Glutamatergic neuron (in vitro differentiated cells): Measurements from ENCODE around the gene PDE10A. TPM values are rescaled to one million over a fixed set of nuclear protein-coding genes. Genes with fewer than 3 reads are reported as not detected.

Experiments
- DNase-seq: peaks from one replicate; pipeline ENCODE4 v3.0.0; 2022
- H3K27ac Mint-ChIP-seq: one replicate; pipeline ENCODE4 v1.8.0; 2020; ENCODE audit warnings: mild to moderate bottlenecking, mixed read lengths, inconsistent platforms; ENCODE audit not compliant: unreplicated experiment
- H3K27me3 Mint-ChIP-seq: one replicate; pipeline ENCODE4 v1.8.0; 2020; ENCODE audit warnings: mild to moderate bottlenecking, moderate library complexity, mixed read lengths, inconsistent platforms; ENCODE audit not compliant: unreplicated experiment
- H3K36me3 Mint-ChIP-seq: one replicate; pipeline ENCODE4 v1.8.0; 2020; ENCODE audit warnings: mild to moderate bottlenecking, mixed read lengths, inconsistent platforms; ENCODE audit not compliant: unreplicated experiment
- H3K4me1 Mint-ChIP-seq: one replicate; pipeline ENCODE4 v1.8.0; 2020; ENCODE audit warnings: mild to moderate bottlenecking, low read depth, mixed read lengths, inconsistent platforms; ENCODE audit not compliant: unreplicated experiment
- H3K4me3 Mint-ChIP-seq: one replicate; pipeline ENCODE4 v1.8.0; 2020; ENCODE audit warnings: mild to moderate bottlenecking, mixed read lengths, inconsistent platforms; ENCODE audit not compliant: unreplicated experiment
- H3K9me3 Mint-ChIP-seq: one replicate; pipeline ENCODE4 v1.8.0; 2020; ENCODE audit warnings: mild to moderate bottlenecking, moderate library complexity, mixed read lengths, inconsistent platforms; ENCODE audit not compliant: unreplicated experiment
- total RNA-seq: library from RNA; stranded (reverse); fragmentation: NEBNext Ultra II Directional; extraction: Animal tissue kit (Norgen Biotek cat#: 25700); gene quantifications from one replicate; pipeline ENCODE4 v1.2.1, GENCODE V29; 2021; ENCODE audit not compliant: unreplicated experiment
- TF ChIP-seq, protein P1 (sequence below): fragments of 200-600 bp; sonication (generic); IDR thresholded peaks from one replicate; pipeline ENCODE4 v1.5.0; 2021; ENCODE audit not compliant: partially characterized antibody, unreplicated experiment

The PDE10A gene
- total RNA-seq, 1 donor from 2014 or later: 24.5 TPM

DNA sequence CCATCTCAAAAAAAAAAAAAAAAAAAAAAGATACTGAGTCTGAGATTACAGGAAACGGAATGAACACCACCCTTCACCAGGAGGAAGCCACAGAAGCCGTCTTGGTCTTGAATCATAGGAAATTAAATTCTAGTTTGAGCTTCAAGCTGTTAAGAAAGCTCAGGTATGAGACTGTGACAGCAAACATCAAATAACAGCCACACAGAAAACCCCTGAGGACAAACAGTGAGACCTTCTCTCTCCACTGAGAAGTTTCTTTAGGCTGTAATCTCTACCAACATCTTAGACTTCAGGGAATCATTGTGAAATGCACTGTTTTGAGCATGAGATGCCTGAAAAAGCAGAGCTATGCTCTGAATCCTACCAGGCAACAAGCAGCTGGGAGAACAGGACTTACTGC, 30.8 kb downstream of the PDE10A start:
- H3K27me3 Mint-ChIP-seq: no peaks in the 10 kb centered on the region
- no peaks in the 10 kb centered on the region for H3K36me3 Mint-ChIP-seq
- no peak overlapping the region for H3K4me3 Mint-ChIP-seq
- no peak overlapping the region for H3K27ac Mint-ChIP-seq
- TF ChIP-seq, protein P1, sequence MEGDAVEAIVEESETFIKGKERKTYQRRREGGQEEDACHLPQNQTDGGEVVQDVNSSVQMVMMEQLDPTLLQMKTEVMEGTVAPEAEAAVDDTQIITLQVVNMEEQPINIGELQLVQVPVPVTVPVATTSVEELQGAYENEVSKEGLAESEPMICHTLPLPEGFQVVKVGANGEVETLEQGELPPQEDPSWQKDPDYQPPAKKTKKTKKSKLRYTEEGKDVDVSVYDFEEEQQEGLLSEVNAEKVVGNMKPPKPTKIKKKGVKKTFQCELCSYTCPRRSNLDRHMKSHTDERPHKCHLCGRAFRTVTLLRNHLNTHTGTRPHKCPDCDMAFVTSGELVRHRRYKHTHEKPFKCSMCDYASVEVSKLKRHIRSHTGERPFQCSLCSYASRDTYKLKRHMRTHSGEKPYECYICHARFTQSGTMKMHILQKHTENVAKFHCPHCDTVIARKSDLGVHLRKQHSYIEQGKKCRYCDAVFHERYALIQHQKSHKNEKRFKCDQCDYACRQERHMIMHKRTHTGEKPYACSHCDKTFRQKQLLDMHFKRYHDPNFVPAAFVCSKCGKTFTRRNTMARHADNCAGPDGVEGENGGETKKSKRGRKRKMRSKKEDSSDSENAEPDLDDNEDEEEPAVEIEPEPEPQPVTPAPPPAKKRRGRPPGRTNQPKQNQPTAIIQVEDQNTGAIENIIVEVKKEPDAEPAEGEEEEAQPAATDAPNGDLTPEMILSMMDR: no peak
- H3K9me3 Mint-ChIP-seq: peaks cover 2% of the 10 kb centered on the region
- DNase-seq: no peak
- peaks cover 12% of the 10 kb centered on the region for H3K4me1 Mint-ChIP-seq

- Mint-ChIP-seq H3K36me3 (no peaks in the 10 kb centered on the region), H3K4me3 (no peak overlapping the region), H3K9me3 (peaks cover 2% of the 10 kb centered on the region), H3K4me1 (peaks cover 3% of the 10 kb centered on the region), H3K27ac (no peak overlapping the region), H3K27me3 (no peaks in the 10 kb centered on the region)
- TF ChIP-seq, protein P1: no peak
- no peak for DNase-seq
These were observed 32.5 kb downstream of the PDE10A start for GRCh38 chr6:165630544-165630953.

GRCh38 chr6:165628955-165629354, 34.1 kb downstream of the PDE10A start:
- Mint-ChIP-seq H3K4me1 (peaks cover under 1% of the 10 kb centered on the region), H3K4me3 (no peak overlapping the region), H3K27ac (no peak overlapping the region), H3K27me3 (no peaks in the 10 kb centered on the region), H3K36me3 (no peaks in the 10 kb centered on the region), H3K9me3 (no peaks in the 10 kb centered on the region)
- DNase-seq: no peak
- TF ChIP-seq, protein P1: no peak

DNA sequence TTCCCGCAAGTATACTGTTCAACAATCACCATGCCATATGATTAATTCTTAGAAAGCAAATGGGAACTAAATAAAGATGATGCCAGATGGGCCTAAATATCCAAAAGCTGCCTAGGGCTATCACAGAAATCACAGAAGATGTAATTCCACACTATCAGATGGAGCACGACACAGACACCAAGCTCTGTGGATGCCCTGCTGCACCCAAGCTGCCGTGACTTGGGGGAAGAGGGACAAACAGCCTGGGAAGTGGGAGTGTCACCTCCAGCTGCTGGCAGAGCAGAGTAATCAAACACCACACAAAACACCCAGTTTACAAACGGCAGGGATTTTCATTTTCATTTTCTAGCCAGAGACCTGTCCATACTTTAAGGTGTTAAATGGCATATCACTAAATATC, 35.7 kb downstream of the PDE10A start:
- no peak overlapping the region for H3K4me3 Mint-ChIP-seq

DNA sequence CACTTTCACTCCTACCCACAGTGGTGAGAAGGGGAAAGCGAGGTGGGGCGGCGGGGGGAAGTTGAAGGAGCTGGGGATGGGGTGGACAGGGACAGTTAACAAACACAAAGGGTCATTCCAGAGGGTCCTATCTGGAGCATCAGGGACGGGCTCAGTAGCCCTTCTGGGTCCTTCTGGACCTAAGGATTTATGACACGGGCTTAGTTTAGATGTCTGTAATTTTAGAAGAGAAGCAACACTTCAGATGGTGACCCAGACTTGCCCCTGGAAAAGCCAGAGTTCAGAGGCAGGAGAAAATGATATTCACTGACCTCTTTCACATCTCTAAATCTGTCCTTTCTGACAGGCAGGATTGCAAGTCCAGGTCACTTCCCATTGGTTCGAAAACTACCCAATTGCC, 36.3 kb downstream of the PDE10A start:
- DNase-seq: no peak
- H3K4me1 Mint-ChIP-seq: no peaks in the 10 kb centered on the region

More for the DNA sequence above, 35.7 kb downstream of the PDE10A start:
- Mint-ChIP-seq H3K9me3 (peaks cover 2% of the 10 kb centered on the region), H3K27me3 (no peaks in the 10 kb centered on the region), H3K4me1 (no peaks in the 10 kb centered on the region), H3K27ac (no peak overlapping the region), H3K36me3 (no peaks in the 10 kb centered on the region)
- TF ChIP-seq, protein P1: no peak
- DNase-seq: no peak

More for the DNA sequence above, 36.3 kb downstream of the PDE10A start:
- no peak overlapping the region for H3K27ac Mint-ChIP-seq
- no peak overlapping the region for H3K4me3 Mint-ChIP-seq
- no peaks in the 10 kb centered on the region for H3K27me3 Mint-ChIP-seq
- no peaks in the 10 kb centered on the region for H3K36me3 Mint-ChIP-seq
- H3K9me3 Mint-ChIP-seq: peaks cover 2% of the 10 kb centered on the region
- TF ChIP-seq, protein P1: no peak
